ENCODE measurements around the gene KIFBP.
"Not testable (repeated sequence)": the region's sequence is repeated elsewhere in the genome, so short reads cannot be mapped to it uniquely, and the experiment has no call there.

The KIFBP gene

GRCh38 chr10:69005704-69006485, 17.3 kb downstream of the KIFBP start:
- no peak overlapping the region for H3K4me3 ChIP-seq (ENCODE audit: low read depth, low read length)
- no peak for TF ChIP-seq CTCF (IDR thresholded peaks at IDR 0.05; ENCODE audit: insufficient read depth, low read depth, low read length, missing control alignments)
- no peak for DNase-seq (ENCODE audit: low read depth)

- peak; percentile 6 for TF ChIP-seq CTCF (IDR thresholded peaks at IDR 0.05; ENCODE audit: insufficient read depth, low read depth, low read length, missing control alignments)
Measured at GRCh38 chr10:69007260-69007659, 18.7 kb downstream of the KIFBP start.

GRCh38 chr10:69009360-69009759, 20.8 kb downstream of the KIFBP start:
- TF ChIP-seq CTCF (IDR thresholded peaks at IDR 0.05; ENCODE audit: insufficient read depth, low read depth, low read length, missing control alignments): no peak
- H3K4me3 ChIP-seq (ENCODE audit: low read depth, low read length): no peak overlapping the region
- DNase-seq (ENCODE audit: low read depth): no peak

More at GRCh38 chr10:69007260-69007659, 18.7 kb downstream of the KIFBP start:
- peak; percentile 24 for DNase-seq (ENCODE audit: low read depth)
- H3K4me3 ChIP-seq (ENCODE audit: low read depth, low read length): no peak overlapping the region

- H3K4me3 ChIP-seq (ENCODE audit: low read depth, low read length): no peak overlapping the region
- DNase-seq (ENCODE audit: low read depth): no peak
Measured at GRCh38 chr10:69010151-69010640, 21.6 kb downstream of the KIFBP start.

GRCh38 chr10:69012778-69013177, 24.2 kb downstream of the KIFBP start:
- DNase-seq (ENCODE audit: low read depth); H3K4me3 ChIP-seq (ENCODE audit: low read depth, low read length): not testable (repeated sequence)

More at GRCh38 chr10:69010151-69010640, 21.6 kb downstream of the KIFBP start:
- no peak for TF ChIP-seq CTCF (IDR thresholded peaks at IDR 0.05; ENCODE audit: insufficient read depth, low read depth, low read length, missing control alignments)

- TF ChIP-seq CTCF (IDR thresholded peaks at IDR 0.05; ENCODE audit: insufficient read depth, low read depth, low read length, missing control alignments): no peak
- no peak for DNase-seq (ENCODE audit: low read depth)
- H3K4me3 ChIP-seq (ENCODE audit: low read depth, low read length): no peak overlapping the region
Measured at GRCh38 chr10:69014171-69014570, 25.6 kb downstream of the KIFBP start.

- TF ChIP-seq CTCF (IDR thresholded peaks at IDR 0.05; ENCODE audit: insufficient read depth, low read depth, low read length, missing control alignments): no peak
- no peak for DNase-seq (ENCODE audit: low read depth)
Measured at GRCh38 chr10:69018613-69019012, 30.0 kb downstream of the KIFBP start.

More at GRCh38 chr10:69018613-69019012, 30.0 kb downstream of the KIFBP start:
- H3K4me3 ChIP-seq (ENCODE audit: low read depth, low read length): no peak overlapping the region

Measured in GM12865 (cell line).